BE2C (cell line): ENCODE results near the gene CORO2A.

Source experiments
- DNase-seq: peaks from one replicate; pipeline ENCODE4 v3.0.0-alpha.2; 2020
- H3K27me3 ChIP-seq: fragments of 250-450 bp; sonication (Bioruptor Pico); 2 replicates; pipeline ENCODE4 v1.5.1; 2020; ENCODE audit warnings: mild to moderate bottlenecking
- H3K36me3 ChIP-seq: fragments of 250-450 bp; sonication (Bioruptor Pico); 2 replicates; pipeline ENCODE4 v1.5.1; 2020; ENCODE audit warnings: mild to moderate bottlenecking
- H3K4me1 ChIP-seq: fragments of 250-450 bp; sonication (Bioruptor Pico); 2 replicates; pipeline ENCODE4 v1.5.1; 2020
- H3K4me3 ChIP-seq: 2 replicates; pipeline ENCODE4 v1.5.1; 2011; ENCODE audit warnings: low read depth, low read length
- H3K9me3 ChIP-seq: fragments of 250-450 bp; sonication (Bioruptor Pico); 2 replicates; pipeline ENCODE4 v1.5.1; 2020
- CTCF ChIP-seq: IDR thresholded peaks from 2 replicates; pipeline ENCODE4 v1.5.1; 2012; ENCODE audit warnings: mild to moderate bottlenecking, low read depth, low read length

CORO2A gene

DNA sequence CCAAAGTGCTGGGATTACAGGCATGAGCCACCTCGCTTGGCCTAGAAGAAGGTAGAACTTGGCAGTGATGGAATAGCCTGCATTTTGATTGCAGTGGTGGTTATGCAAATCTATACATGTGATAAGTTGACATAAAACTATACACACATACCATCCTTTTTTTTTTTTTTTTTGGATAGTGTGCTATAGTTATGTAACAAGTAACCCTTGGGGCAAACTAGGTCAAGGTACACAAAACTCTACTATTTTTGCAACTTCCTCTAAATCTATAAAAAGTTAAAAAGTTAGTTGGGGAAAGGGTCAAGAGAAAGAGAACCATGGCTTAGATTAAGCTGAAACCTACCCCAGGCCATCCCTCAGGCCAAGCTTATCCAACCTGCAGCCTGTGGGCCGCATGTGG, 84.5 kb downstream of the CORO2A start:
- Histone ChIP-seq H3K9me3 (no peaks in the 10 kb centered on the region), H3K36me3 (peaks cover 35% of the 10 kb centered on the region), H3K4me3 (no peak overlapping the region), H3K27me3 (no peaks in the 10 kb centered on the region), H3K4me1 (no peaks in the 10 kb centered on the region)
- no peak for TF ChIP-seq CTCF
- DNase-seq: no peak

DNA sequence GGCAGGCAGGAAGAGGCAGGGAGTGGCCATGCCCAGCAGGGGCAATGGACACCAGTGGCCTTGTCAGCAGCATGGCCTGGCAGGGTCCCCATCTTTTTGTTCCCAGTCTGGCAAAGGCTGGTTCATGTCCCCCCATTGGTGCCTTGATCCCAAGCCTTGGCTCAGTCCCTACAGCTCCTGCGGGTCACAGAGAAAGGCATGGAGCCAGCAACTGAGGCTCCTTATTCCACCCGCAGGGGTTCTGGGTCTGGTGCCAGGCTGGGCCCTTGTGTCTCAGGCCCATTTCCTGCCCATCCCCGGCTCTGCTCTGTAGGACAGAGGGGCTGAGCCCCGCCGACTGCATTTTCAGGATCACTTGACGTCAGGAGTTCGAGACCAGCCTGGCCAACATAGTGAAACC, 87.4 kb downstream of the CORO2A start:
- no peak for TF ChIP-seq CTCF
- Histone ChIP-seq H3K4me1 (no peaks in the 10 kb centered on the region), H3K4me3 (no peak overlapping the region), H3K27me3 (no peaks in the 10 kb centered on the region), H3K36me3 (peaks cover 30% of the 10 kb centered on the region), H3K9me3 (no peaks in the 10 kb centered on the region)
- no peak for DNase-seq

- TF ChIP-seq CTCF: no peak
- no peaks in the 10 kb centered on the region for H3K4me1 ChIP-seq
- no peak for DNase-seq
- no peak overlapping the region for H3K4me3 ChIP-seq
- no peaks in the 10 kb centered on the region for H3K27me3 ChIP-seq
- no peaks in the 10 kb centered on the region for H3K9me3 ChIP-seq
- peaks cover 25% of the 10 kb centered on the region for H3K36me3 ChIP-seq
These were observed 88.0 kb downstream of the CORO2A start for GRCh38 chr9:98104445-98104881.

- H3K9me3 ChIP-seq: no peaks in the 10 kb centered on the region
- peaks cover 32% of the 10 kb centered on the region for H3K36me3 ChIP-seq
- no peaks in the 10 kb centered on the region for H3K27me3 ChIP-seq
- DNase-seq: no peak
- no peak overlapping the region for H3K4me3 ChIP-seq
- TF ChIP-seq CTCF: no peak
- no peaks in the 10 kb centered on the region for H3K4me1 ChIP-seq
These were observed 90.6 kb downstream of the CORO2A start for GRCh38 chr9:98101868-98102273.

DNA sequence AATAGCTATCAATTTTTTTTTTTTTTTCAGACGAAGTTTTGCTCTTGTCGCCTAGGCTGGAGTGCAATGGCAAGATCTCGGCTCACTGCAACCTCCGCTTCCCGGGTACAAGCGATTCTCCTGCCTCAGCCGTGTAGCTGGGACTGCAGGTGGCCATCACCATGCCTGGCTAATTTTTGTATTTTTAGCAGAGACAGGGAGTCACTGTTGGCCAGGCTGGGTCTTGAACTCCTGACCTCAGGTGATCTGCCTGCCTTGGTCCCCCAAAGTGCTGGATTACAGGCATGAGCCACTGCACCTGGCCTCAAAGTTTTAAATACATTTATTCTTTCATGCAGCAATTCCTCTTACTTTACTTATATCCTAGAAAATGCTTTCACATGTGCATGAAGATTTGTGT, 91.0 kb downstream of the CORO2A start:
- no peak for TF ChIP-seq CTCF

DNA sequence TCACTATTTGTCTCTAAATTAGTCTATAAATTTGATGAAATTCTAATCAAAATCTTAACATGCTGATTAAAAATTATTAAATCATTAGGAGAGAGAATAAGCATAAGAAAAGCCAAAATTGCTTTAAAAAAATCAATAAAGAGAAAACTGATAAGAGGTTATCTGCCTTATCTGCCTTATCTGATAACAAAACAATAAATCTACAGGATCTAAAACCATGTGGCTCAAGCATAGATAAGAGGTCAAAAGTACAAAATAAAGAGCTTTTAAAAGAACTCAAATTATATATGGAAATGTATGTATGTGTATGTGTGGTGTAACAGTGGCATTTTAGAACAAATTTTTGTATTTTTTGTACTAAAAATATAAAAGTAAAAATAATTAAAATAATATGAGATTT, 92.0 kb downstream of the CORO2A start:
- Histone ChIP-seq H3K9me3 (no peaks in the 10 kb centered on the region), H3K4me3 (no peak overlapping the region), H3K27me3 (no peaks in the 10 kb centered on the region), H3K4me1 (no peaks in the 10 kb centered on the region), H3K36me3 (peaks cover 33% of the 10 kb centered on the region)
- no peak for TF ChIP-seq CTCF
- no peak for DNase-seq

More for the DNA sequence above, 91.0 kb downstream of the CORO2A start:
- peaks cover 32% of the 10 kb centered on the region for H3K36me3 ChIP-seq
- DNase-seq: no peak
- no peaks in the 10 kb centered on the region for H3K4me1 ChIP-seq
- no peak overlapping the region for H3K4me3 ChIP-seq
- H3K9me3 ChIP-seq: no peaks in the 10 kb centered on the region
- no peaks in the 10 kb centered on the region for H3K27me3 ChIP-seq
